ENCODE results near the gene POLN.
"Not testable (repeated sequence)": the region's sequence is repeated elsewhere in the genome, so short reads cannot be mapped to it uniquely, and the experiment has no call there.

POLN gene

DNA sequence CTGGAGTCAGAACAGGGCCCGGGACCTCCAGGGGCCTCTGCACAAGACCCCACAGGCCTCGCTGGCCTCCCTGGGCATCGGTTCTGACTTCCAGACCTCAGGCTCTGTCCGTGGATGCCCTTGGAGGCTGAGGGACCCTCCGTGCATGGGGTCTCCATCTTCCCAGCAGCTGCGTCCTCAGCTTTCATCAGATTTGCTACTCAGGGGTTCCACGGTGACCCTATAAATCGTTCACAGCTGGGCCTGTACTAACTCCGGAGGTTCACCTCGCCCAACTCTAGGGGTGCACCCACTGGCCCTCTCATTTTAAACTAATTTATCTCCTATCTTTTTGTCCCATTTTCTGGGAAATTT lies 33.1 kb upstream of the POLN start:
- not testable (repeated sequence) for DNase-seq

DNA sequence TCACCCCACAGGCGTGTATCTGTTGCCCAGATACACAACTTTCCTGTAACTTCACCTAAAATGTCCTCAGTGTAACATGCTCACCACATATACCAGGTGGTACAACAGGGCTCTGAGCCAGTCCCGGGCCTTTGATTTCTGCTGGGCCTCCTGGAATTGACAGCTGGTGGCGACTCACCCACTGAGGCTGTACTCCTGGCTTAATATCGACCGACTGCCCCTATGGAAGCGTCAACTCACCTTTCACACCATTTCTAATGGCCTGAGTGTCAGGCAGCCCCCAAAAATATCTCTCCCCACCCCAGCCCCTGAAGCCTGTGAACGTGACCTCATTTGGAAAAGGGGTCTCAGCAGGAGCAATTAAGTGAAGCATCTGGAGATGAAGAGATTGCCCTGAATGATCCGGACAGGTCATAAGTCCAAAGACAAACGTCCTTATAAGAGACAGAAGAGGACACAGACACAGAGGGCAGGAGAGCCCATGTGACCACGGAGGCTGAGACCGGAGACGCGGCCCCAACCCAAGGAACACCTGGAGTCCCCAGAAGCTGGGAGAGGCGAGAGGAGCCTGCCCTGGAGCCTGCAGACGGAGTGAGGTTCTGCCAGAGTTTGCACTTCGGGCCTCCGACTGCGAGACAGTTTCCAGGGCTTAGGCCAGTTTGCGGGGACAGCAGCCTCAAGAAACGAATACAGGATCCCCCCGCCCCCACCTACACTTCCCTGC lies 32.6 kb upstream of the POLN start:
- DNase-seq, result no peak

DNA sequence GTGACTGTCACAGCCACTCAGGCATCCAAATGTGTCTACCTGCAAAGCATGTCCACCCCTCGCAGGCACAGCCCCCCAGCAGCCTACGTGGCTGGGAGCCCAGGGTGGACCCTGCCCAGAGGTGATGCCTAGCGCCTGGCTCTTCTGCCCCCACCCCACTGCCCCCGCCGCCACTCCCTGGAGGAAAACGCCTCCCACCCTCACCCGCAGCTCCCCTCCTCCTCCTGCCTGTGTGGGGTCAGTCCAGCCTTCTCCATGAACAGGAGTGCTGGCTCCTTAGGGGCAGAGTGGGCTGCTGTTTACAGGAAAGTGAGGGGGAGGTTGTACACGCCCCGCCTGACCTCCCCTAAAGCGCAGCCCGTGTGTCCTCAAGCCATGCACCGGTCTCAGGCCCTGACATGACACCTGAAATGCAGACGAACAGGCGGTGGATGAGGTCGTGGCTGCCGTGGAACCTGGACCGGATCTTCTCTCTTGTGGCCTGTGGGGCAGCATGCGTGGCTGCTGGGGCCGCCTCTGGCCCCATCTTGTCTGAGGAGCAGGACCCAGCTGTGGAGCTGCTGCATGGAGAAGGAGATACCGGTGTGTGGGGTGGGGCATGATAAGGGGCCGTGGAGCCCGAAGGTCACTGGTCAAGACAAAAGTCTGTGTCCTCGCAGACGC lies 31.9 kb upstream of the POLN start:
- DNase-seq, result no peak

DNA sequence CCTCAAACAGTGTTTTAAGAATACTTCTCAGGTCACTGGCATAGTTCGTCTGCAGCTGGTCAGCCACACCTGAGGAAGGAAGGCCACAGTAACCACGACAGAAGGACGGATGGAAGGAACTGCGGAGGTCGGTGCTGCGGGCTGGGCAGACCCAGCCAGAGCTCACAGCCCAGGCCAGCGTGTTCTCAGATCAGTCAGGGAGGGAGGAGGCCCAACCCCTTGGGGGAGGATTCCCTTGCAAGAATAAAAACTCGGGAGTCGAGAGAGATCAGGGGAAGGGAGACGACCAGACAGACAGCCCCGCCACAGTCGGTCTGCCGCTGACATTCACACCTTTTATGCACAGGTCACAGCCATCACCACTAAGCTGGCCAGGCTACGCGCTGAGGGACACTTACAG lies 31.3 kb upstream of the POLN start:
- DNase-seq, result no peak

DNA sequence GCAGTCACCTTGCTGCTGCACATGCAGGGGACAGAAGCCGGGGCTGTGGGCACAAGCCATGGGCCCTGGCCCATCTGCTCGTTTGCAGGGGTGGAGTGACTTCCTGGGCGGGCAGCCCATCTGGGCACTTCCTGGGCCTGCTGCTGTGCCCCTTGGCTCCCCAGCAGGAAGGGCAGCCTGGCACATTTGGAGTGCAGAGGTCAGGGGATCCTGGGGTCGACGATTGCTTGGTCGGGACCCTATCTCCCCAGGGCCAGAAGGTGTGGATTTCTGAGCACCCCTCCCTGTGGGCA lies 30.9 kb upstream of the POLN start:
- no peak for DNase-seq

DNA sequence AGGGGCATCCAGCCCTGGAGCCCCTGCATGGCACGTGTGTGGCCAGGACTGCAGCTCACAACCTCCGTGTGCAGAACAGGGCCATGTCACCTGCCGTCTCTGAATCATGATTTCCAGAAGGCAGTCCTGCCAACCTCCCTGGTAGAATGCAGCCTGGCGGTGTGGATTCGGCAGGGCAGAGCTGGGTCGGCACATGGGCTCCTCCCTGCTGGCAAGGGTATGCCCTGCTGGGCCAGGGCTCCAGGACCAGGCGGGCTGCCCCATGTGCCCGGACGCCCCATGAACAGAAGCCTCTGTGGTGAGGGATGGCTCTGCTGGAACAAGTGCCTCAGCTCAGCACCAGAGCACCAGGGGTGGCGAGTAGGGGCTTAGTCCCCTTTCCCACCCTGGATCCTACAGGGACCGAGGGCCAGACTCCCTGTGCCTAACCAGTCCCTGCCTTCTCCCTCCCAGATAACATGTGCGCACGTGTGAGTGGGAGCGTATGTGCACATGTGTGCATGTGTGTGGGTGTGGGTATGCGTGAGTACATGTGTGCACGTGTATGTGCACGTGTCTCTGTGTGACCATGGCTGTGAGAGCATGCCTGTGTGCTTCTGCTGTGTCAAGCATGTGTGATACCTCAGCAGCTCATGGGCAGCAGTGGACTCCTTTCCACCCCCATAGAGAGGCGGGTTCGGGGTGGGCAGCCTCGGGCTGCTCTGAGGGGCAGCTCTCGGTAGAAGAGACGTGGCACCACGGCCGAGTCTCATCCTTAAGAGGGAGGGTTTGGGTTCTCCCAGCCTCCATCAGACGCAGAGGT lies 30.3 kb upstream of the POLN start:
- no peak for DNase-seq

DNA sequence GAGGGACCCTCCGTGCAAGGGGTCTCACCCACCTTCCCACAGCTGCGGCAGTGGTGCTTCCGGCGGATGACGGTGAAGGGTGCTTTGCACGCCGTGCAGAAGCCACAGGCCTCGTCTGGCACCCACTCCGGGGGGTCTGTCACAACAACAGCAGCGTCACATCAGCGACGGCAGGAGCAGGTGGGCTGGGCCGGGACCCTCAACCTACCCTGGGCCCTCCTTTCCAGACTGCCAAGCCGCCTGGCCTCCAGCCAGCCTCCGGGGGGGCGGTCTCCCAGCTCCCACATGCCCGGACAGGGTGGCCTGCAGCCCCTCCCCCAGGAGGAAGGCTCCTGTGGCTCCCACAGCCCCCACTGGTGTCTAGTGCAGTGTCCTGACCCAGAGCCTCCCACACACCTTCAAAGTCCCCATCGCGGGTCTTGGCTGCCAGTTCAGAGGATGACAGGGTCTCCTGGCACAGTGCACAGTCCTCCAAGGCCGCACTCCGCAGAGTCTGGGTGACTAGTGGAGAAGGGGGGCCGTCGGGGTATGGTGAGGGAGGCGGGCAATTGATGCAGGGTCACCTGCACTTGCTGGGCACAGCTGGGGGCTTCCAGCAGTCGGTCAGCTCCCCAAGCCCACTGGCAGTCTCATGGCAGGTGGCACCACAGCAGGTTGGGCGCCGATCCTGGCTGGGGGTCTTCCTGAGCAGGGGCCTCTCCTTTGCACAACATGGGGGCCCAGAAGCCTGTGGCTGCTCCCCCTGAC lies 29.5 kb upstream of the POLN start:
- no peak for DNase-seq

DNA sequence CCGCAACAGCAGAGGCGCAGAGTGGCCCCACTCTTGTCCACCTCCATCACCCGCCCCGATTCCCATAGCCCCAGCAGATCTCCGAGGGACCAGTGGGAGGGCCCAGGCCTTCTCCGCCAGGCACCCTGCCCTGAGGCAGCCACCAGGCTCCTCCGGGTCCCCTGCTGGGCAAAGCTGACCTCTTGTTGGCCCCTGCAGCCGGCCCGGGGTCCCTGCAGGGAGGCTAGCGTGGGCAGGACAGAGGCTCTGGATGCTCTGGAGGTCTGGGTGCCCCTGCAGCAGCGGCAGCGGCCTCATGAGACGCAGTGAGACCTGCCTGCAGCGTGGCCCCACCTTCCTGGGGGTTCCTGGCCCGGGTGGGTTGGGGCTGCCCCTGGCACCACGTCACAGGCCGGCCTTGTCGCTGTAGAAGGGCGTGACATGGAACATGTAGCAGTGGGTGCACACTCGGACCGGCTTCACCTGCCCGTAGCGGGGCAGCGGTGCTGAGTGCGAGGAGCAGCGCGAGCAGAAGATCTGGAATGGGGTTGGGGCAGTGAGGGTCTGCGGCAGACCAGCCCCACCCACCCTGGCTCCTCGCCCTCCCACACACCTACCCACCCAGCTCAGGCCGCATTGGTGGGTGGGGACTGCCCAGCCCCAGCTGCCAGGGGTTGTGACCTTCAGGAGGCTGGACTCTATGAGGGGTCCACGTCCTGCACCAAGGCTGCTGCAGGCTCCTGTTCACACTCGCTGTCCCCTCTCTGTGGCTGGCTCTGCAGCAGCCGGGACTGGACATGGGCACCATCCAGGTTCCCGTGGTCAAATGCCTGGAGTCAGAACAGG lies 28.6 kb upstream of the POLN start:
- no peak for DNase-seq

DNA sequence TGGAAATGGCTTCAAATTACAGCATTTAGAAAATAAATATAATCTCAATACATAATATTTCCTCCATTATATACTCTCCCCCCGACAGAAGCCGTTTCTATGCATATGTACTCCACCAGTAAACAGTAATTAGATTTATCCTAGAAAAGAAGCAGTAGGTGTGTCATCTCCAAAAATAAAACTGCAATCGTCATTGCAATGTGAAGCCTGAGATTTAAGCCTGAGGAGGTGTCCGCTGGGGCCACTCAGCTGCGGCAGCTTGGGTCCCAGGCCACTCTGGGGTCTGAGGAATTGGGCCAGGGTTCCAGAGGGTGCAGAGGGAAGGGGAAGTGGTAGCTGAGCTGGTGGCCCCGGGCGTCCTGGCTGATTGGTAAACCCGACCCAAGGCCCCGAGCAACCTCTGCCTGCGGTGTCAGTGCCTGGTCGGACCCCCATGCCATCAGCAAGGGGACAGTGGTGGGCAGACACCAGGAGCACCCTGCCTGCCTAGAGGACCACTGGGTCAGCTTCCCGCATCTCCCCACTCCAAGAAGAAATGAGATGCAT lies 27.8 kb upstream of the POLN start:
- no peak for DNase-seq

DNA sequence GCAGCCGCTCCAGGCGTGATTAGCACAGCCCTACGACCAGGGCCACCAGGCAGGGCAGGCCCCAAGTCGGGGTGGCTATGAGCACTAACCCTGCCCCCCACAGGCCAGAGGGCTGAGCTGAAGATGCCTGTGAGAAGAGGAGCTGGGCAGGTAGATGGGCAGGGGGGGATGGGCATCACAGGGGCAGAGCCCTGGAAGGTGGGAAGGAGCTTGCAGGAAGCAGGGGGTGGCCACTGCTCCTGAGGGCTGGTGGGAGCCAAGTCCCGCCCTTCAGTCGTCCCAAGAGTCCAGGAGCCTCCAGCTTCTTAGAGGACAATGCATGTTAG lies 27.2 kb upstream of the POLN start:
- no peak for DNase-seq

DNA sequence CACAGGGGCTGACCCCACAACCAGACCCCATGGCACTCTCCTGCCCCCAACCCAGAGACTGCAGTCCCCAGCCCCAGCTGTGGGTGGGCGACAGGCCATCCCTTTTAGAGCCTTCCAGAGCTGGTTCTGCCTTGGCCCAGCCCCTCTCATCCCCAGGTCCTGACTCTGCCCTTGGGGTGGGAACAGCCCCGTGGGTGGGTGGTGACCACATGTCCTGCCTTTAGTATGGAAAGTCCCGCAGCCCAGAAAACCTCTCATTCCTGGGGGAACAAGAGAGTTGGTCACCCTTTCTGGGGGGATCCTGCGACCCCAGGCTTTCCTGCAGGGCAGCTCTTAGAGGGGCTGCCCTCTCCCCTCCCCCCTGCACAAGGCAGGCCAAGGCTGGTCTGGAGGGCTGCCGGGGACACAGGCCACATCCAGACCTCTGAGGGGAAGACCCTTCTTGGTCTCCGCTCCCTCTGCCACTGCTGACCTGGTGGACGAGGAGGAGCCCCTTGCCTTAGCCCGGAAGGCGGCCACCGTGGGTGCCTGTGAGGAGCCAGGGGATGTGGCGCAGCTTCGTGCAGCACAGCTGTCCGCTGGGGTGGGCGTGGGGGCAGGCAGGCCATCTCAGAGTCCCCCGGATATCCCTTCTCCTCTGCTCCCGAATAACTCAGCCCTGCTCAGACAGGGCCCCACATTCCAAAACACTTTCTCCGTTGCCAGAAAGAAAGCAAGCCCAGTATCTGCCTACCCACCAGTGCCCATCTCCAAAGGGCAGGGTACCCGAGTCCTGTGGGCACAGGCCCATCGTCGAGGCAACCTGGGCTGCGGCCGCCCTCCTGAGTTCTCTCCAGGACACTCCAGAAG lies 26.7 kb upstream of the POLN start:
- no peak for DNase-seq

DNA sequence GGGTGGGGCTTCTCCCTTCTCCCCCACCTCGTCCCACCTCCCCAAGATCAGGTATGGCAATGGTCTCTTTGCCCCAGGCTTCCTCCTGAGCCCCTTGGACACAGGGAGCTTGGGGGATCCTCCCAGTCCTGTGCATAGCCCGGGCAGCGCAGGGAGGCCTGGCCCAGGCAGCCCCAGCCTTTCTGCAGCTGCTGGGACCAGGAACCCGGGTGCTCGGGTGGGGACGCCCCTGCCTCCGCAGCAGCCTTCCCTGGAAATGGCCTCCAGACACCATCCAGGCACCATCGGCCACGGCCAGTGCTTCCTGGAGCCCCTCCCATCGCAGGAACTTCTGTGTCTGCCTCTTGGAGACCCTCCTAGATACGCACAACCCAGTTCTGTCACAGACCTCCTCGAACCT lies 25.9 kb upstream of the POLN start:
- no peak for DNase-seq

DNA sequence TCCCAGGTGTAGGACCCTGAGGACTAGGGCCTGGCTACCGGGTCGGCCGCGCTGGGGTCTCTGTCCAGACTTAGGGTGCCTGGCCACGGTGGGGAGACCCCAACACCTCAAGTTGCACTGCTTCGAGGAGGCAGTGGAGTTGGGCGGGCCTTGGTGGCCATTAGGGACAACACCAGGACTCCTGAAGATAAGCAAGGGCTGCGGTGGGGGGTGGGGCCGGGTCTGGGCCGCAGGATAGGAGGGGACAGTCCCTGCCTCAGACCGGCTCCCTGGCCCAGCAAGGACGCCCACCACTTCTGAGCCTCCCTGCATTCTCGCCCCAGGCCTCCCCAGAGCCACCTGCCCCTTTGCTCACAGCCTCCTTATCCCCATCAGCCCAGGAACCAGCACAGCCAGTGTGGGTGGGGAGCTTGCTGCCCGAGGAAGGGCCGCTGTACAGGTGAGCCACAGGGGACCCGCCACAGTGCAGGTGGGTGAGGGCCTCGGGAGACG lies 25.4 kb upstream of the POLN start:
- DNase-seq, result no peak

DNA sequence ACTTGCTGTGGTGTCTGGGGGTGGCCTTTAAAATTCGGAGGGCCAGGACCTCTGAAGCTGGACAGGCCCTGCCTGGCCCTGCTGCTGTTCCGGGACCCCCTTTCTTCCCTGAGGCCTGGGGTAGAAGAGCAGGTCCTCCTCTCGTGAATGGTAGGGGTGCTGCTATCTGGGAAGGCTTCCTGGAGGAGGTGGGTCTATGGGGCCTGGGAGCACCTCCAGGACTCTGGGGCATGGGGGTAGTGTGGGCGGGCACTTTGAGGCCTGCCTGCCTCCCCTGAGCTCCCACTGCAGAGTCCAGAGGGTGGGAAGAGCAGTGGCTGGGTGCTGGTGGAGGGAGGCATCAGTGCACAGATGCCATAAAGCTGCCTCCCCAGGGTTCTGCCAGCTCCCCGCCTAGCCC lies 24.9 kb upstream of the POLN start:
- no peak for DNase-seq

DNA sequence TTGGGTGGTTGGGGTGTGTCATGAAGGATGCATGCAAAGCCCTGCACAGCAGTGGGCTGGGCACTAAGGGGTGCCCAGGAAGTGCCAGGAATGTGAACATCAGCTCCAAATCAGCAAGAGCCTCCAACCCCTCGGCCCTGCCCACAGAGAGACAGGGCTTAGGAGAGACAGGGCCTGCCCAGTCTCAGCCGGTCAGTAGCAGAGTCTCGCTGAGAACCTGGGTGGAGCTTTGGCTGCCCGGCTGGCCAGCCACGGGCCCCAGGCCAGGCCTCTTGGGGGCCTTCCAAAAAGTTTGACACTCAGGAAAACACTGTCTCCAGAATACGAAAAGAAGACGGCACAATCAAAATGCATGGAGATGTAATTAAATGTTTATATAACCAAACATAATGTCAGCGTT lies 24.3 kb upstream of the POLN start:
- DNase-seq, result no peak

DNA sequence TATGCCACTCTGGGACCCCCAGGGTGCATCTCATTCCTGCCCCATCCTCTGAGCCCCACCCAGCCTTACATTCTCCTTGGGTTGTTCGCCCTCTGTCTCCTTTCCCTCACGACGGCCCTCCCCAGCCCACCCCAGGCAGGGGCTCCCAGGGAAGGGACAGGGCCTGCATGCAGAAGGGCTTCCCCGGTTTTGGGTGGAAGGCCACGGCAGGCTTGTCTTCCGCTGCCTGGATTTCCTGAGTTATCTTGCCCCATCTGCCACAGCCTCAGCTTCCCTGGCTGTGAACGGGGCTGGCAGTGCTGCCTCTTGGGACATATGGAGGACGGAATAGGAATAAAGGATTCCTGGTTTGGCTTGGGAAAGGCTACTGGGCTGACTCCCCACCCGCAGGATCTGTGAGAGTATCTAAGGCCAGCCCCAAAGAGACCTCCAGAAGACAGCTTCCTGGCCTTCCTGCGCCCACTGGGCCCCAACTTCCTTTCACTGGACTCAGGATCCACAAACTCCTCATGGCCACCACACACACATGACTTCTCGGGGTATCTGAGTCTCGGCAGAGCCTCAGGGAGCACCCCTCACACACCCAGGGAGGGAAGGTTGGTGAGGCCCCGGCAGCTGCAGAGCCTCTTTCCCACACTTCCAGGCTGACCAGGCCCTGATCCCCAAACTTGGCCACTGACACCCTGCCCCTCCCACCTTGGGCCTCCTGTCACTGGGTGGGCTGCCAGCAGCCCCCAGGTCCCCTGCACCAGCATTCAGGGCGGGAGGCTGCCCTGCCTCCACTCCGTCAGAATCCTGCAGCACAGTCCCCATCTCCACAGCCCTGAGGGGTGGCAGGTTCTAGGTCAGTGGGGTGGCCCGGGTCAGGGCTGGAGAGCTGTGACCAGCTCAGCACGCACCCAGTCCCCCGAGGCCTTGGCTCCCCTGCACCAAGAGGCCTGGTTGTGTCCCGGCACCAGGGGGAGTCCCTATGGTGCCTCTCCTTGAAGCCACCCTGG lies 23.5 kb upstream of the POLN start:
- DNase-seq, result no peak

DNA sequence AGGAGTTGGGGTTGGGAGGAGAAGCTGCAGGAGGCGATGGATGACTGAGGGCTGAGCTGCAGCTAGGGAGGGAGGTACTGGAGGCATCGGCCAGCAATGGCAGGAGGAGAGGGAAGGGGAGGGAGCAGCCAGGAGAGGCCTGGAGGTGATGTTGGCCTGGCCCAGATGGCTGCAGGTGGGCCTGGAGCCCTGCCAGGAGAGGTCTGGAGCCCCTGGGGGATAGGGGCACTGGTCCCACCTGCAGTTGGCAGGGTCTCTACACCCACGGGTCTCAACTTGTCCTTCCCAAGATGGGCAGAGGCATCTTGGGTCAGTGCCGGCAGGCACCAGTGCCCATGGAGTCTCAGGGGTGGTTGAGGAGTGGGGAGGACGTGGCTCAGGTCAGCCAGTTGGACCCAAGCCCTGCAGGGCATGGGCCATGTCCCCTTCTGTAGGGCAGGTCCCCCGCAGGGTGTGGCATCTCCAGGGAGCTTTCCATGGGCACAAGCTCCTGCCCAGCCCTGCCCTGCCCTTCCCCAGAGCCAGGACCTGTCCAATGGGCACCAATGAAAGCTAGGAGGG lies 22.6 kb upstream of the POLN start:
- DNase-seq, result no peak

DNA sequence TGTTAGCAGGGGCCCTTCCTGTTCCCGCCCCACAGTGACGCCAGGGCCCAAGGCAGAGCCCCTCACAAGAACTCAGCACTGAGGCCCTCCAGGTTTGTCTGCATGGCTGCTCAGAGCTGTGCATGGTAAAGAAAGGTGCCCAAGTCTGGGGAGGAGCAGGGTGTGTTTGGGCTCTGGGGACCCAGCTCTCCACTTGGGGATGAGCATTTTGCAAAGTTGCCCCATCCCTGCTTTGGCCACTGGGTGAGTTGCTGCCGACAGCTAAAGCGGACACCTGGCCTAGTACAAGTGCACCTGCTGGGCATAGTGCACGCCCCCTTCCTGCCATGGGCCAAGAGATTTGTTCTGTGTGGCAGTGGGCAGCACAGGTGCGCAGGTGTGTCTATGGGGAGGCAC lies 22.0 kb upstream of the POLN start:
- no peak for DNase-seq

DNA sequence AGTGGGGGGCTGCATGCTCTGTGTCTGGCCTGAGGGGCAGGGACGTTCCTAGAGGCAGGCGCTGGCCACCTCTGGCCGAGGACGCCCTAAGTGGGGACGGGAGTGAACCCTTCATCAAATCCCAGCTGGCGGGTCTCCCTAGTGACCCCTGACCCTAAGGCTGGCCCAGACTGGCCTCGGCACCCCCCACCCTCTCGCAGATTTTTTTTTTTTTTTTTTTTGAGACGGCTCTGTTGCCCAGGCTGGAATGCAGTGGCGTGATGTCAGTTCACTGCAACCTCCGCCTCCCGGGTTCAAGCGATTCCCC lies 21.0 kb upstream of the POLN start:
- DNase-seq, result no peak

All from NCI-H2171 treated with DMSO at 0.1 percent for 48 hours (cell line).